Hippocampal formation (tissue), 2 donors: ENCODE measurements around the gene IRF2.

Experiments
- DNase-seq, 2 donors: peaks; one replicate each; lab custom pipeline; 2025; lab: John Stamatoyannopoulos, UW

IRF2 gene

GRCh38 chr4:184409502-184409901 is 64.8 kb downstream of the IRF2 start:
- DNase-seq = no peak

- DNase-seq = no peak
These were observed 65.7 kb downstream of the IRF2 start for GRCh38 chr4:184408684-184409081.

- DNase-seq = no peak
These were observed 66.2 kb downstream of the IRF2 start for GRCh38 chr4:184408021-184408683.

GRCh38 chr4:184406958-184407391 is 67.4 kb downstream of the IRF2 start:
- DNase-seq = peak; percentile 20 to 30

- DNase-seq = no peak
These were observed 70.3 kb downstream of the IRF2 start for GRCh38 chr4:184404047-184404446.

GRCh38 chr4:184403384-184403781 is 71.0 kb downstream of the IRF2 start:
- no peak for DNase-seq

- DNase-seq = no peak
These were observed 71.5 kb downstream of the IRF2 start for GRCh38 chr4:184402740-184403383.

GRCh38 chr4:184402239-184402638 is 72.1 kb downstream of the IRF2 start:
- DNase-seq = no peak

GRCh38 chr4:184401397-184402171 is 72.8 kb downstream of the IRF2 start:
- no peak for DNase-seq

GRCh38 chr4:184400891-184401290 is 73.5 kb downstream of the IRF2 start:
- no peak for DNase-seq

- DNase-seq = no peak
These were observed 73.9 kb downstream of the IRF2 start for GRCh38 chr4:184400375-184400870.

- no peak for DNase-seq
These were observed 74.8 kb downstream of the IRF2 start for GRCh38 chr4:184399512-184399908.

- DNase-seq = no peak
These were observed 75.4 kb downstream of the IRF2 start for GRCh38 chr4:184398741-184399511.

- peak; percentile 41 to 59 for DNase-seq
These were observed 76.7 kb downstream of the IRF2 start for GRCh38 chr4:184397516-184398163.

GRCh38 chr4:184396570-184397515 is 77.5 kb downstream of the IRF2 start:
- DNase-seq = no peak

GRCh38 chr4:184395971-184396391 is 78.4 kb downstream of the IRF2 start:
- DNase-seq = no peak

GRCh38 chr4:184395451-184395917 is 78.9 kb downstream of the IRF2 start:
- DNase-seq = peak in 1 of 2 donors; percentile 44

GRCh38 chr4:184392748-184393559 is 81.4 kb downstream of the IRF2 start:
- peak; percentile 23 to 54 for DNase-seq

GRCh38 chr4:184392316-184392715 is 82.0 kb downstream of the IRF2 start:
- DNase-seq = no peak
